ENCODE data around the gene GPS1.

- no peak for TF ChIP-seq EZH2phosphoT487 (IDR thresholded peaks at IDR 0.05; ENCODE audit: low read depth, severe bottlenecking, unreplicated experiment)
- no peak for TF ChIP-seq CTCF (IDR thresholded peaks at IDR 0.05; ENCODE audit: poor library complexity)
- TF ChIP-seq EZH2 (IDR thresholded peaks at IDR 0.05; ENCODE audit: borderline replicate concordance): no peak
These were observed 37.3 kb upstream of the GPS1 start for GRCh38 chr17:82014432-82014831.
